HFFc6 (cell line): ENCODE data around the gene HENMT1. TPM values are rescaled to one million over a fixed set of nuclear protein-coding genes. Genes with fewer than 3 reads are reported as not detected.

ENCODE experiments used
- DNase-seq: peaks from one replicate; pipeline ENCODE4 v3.0.0-alpha.2; 2018
- H3K27ac Mint-ChIP-seq: 2 replicates; pipeline ENCODE4 v1.8.0; 2020; ENCODE audit warnings: mild to moderate bottlenecking, mixed read lengths
- H3K27me3 Mint-ChIP-seq: 2 replicates; pipeline ENCODE4 v1.8.0; 2021; ENCODE audit warnings: mild to moderate bottlenecking, moderate library complexity, mixed read lengths; ENCODE audit not compliant: insufficient read depth
- H3K36me3 Mint-ChIP-seq: 2 replicates; pipeline ENCODE4 v1.8.0; 2021; ENCODE audit warnings: low read depth, mixed read lengths
- H3K4me1 Mint-ChIP-seq: 2 replicates; pipeline ENCODE4 v1.8.0; 2020; ENCODE audit warnings: low read depth, mixed read lengths
- H3K4me3 Mint-ChIP-seq: 2 replicates; pipeline ENCODE4 v1.8.0; 2020; ENCODE audit warnings: mild to moderate bottlenecking, moderate library complexity, mixed read lengths
- H3K9me3 Mint-ChIP-seq: 2 replicates; pipeline ENCODE4 v1.8.0; 2020; ENCODE audit warnings: mild to moderate bottlenecking, mixed read lengths
- total RNA-seq, 6 experiments: library from RNA; stranded (reverse); fragmentation: NEBNext Ultra II Directional; extraction: Animal tissue kit (Norgen Biotek cat#: 25700); gene quantifications; 2 replicates in 1 of 6; 3 replicates in 5 of 6; pipeline ENCODE4 v1.2.3, GENCODE V29; 2021
- TF ChIP-seq, protein P1 (sequence below): fragments of 200-600 bp; sonication (generic); IDR thresholded peaks from 2 replicates; pipeline ENCODE4 v1.5.0; 2021; ENCODE audit warnings: antibody characterized with exemption, mild to moderate bottlenecking

HENMT1 gene
- total RNA-seq, 6 experiments from 2014 or later: 0.37 to 2.7 (median 0.45) TPM

DNA sequence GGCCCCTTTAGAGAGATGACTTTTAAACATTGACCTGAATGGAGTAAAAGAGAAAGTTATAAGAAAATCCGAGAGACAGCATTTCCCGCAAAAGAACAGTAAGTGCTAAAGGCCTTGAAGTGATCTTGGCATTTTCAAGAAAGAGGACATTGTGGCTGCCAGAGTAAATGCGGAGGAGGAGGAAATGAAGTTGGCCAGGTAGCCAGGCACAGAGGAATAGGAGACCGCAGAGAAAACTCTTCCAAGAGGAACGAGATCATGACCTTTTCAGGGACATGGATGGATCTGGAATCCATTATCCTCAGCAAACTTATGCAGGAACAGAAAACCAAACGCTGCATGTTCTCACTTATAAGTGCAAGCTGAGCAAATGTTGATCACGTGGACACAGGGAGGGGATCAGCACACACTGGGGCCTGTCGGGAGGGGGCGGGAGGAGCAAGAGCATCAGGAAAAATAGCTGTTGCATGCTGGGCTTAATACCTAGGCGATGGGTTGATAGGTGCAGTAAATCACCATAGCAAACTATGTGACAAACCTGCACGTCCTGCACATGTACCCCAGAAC is 51.3 kb downstream of the HENMT1 start:
- TF ChIP-seq, protein P1, sequence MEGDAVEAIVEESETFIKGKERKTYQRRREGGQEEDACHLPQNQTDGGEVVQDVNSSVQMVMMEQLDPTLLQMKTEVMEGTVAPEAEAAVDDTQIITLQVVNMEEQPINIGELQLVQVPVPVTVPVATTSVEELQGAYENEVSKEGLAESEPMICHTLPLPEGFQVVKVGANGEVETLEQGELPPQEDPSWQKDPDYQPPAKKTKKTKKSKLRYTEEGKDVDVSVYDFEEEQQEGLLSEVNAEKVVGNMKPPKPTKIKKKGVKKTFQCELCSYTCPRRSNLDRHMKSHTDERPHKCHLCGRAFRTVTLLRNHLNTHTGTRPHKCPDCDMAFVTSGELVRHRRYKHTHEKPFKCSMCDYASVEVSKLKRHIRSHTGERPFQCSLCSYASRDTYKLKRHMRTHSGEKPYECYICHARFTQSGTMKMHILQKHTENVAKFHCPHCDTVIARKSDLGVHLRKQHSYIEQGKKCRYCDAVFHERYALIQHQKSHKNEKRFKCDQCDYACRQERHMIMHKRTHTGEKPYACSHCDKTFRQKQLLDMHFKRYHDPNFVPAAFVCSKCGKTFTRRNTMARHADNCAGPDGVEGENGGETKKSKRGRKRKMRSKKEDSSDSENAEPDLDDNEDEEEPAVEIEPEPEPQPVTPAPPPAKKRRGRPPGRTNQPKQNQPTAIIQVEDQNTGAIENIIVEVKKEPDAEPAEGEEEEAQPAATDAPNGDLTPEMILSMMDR: no peak
- Mint-ChIP-seq H3K27ac (no peak overlapping the region), H3K4me1 (peaks cover 12% of the 10 kb centered on the region), H3K9me3 (no peaks in the 10 kb centered on the region), H3K4me3 (no peak overlapping the region), H3K27me3 (no peaks in the 10 kb centered on the region), H3K36me3 (no peaks in the 10 kb centered on the region)
- DNase-seq: no peak

GRCh38 chr1:108606478-108606877 is 54.4 kb downstream of the HENMT1 start:
- no peak overlapping the region for H3K27ac Mint-ChIP-seq
- H3K4me1 Mint-ChIP-seq: peaks cover 12% of the 10 kb centered on the region
- no peaks in the 10 kb centered on the region for H3K27me3 Mint-ChIP-seq
- TF ChIP-seq, protein P1: no peak
- H3K9me3 Mint-ChIP-seq: no peaks in the 10 kb centered on the region
- no peaks in the 10 kb centered on the region for H3K36me3 Mint-ChIP-seq
- H3K4me3 Mint-ChIP-seq: no peak overlapping the region
- no peak for DNase-seq

DNA sequence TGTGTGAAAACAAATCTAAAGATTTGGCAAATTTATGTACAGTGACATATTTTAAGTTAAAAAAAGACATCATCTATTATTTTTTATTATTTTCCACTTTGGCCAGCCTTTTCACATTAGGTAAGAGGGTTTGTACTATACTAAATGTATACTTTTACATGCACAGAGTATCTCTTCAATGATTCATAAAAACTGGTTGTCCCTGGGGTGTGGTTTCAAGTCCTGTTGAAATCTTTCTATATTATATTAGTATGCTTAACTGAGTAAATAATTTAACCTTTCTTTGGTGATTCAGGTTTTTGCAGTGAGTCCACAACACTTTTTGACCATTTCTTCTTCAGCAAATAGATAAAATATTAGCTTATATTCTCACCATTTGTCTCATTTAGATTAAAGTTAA is 55.3 kb downstream of the HENMT1 start:
- H3K4me1 Mint-ChIP-seq: peaks cover 13% of the 10 kb centered on the region
- H3K4me3 Mint-ChIP-seq: no peak overlapping the region
- no peaks in the 10 kb centered on the region for H3K9me3 Mint-ChIP-seq
- no peaks in the 10 kb centered on the region for H3K27me3 Mint-ChIP-seq
- H3K36me3 Mint-ChIP-seq: no peaks in the 10 kb centered on the region
- TF ChIP-seq, protein P1: no peak
- no peak overlapping the region for H3K27ac Mint-ChIP-seq
- no peak for DNase-seq

- TF ChIP-seq, protein P1: no peak
- H3K9me3 Mint-ChIP-seq: no peaks in the 10 kb centered on the region
- H3K36me3 Mint-ChIP-seq: no peaks in the 10 kb centered on the region
- peaks cover 13% of the 10 kb centered on the region for H3K4me1 Mint-ChIP-seq
- no peaks in the 10 kb centered on the region; the same call in 1 of the 2 replicates for H3K27me3 Mint-ChIP-seq
- no peak overlapping the region for H3K27ac Mint-ChIP-seq
- DNase-seq: no peak
- no peak overlapping the region for H3K4me3 Mint-ChIP-seq
Observed at GRCh38 chr1:108601708-108602410, 59.0 kb downstream of the HENMT1 start.

DNA sequence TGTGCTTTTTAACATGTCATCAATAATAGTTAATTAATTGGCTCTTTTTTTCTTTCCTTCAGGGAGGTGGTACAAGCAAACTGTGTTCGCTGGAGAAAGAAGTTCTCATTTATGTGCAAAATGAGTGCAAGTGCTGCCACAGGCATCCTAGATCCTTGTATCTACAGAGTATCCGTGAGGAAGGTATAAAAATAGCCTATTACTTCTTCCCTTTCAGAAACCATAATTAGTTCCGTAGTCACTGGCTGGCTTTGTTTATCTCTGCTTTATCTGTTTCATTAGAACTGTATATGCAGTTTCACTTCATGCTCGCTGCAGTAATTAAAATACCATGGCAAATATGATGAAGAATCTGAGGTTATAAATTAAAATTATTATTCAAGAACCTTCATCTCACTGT is 60.4 kb downstream of the HENMT1 start:
- H3K36me3 Mint-ChIP-seq: no peaks in the 10 kb centered on the region
- H3K9me3 Mint-ChIP-seq: no peaks in the 10 kb centered on the region
- no peak overlapping the region for H3K27ac Mint-ChIP-seq
- DNase-seq: no peak
- H3K27me3 Mint-ChIP-seq: no peaks in the 10 kb centered on the region; the same call in 1 of the 2 replicates
- TF ChIP-seq, protein P1: no peak
- peaks cover 17% of the 10 kb centered on the region for H3K4me1 Mint-ChIP-seq
- H3K4me3 Mint-ChIP-seq: peak overlapping the region; percentile 16; the same call in 1 of the 2 replicates
